DOHH2 (cell line): ENCODE data around the gene HOXA10.

Experiments
- EZH2phosphoT487 ChIP-seq: fragments of 200-600 bp; sonication (generic); IDR thresholded peaks from 2 replicates; pipeline ENCODE4 v1.6.1; 2017; ENCODE audit warnings: borderline replicate concordance, mild to moderate bottlenecking, antibody characterized with exemption, low read length, moderate library complexity, mixed read lengths
- TF ChIP-seq, protein P1 (sequence below): fragments of 200-600 bp; sonication (generic); IDR thresholded peaks from one replicate; pipeline ENCODE4 v1.5.1; 2014; ENCODE audit warnings: antibody characterized with exemption, mild to moderate bottlenecking, low read depth, low read length; ENCODE audit not compliant: poor library complexity, severe bottlenecking

DNA sequence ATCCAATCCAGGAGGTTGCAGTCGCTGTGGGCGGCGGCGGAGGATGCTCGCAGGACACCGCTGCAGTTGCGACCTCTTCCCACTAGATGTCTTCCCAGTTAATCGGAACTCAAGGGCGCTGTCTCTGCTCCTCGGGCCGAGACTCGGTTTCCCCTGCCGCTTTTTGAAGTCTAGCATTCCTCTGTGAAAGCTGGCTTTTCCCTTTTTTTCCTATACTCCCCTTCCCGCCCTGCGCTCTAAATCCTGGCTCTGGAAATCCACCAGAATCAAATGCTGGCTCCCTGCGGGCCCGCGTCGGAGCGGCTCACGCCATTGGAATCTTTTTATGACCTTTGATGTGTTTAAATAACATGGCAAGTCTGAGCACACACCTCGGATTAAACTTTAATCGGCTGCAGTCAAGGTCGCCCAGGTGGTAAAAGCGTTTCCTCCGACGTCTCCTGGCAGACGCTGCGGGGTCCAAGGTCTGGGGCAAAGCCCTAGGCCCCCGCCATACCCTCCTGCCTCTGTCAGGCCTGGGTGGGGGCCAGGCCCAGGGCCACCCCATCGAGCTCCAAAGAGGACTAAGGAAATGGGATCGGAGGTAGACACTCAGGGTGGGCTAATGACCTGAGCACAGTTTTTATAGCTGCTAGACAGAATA, 36.4 kb upstream of the HOXA10 start:
- TF ChIP-seq, protein P1, sequence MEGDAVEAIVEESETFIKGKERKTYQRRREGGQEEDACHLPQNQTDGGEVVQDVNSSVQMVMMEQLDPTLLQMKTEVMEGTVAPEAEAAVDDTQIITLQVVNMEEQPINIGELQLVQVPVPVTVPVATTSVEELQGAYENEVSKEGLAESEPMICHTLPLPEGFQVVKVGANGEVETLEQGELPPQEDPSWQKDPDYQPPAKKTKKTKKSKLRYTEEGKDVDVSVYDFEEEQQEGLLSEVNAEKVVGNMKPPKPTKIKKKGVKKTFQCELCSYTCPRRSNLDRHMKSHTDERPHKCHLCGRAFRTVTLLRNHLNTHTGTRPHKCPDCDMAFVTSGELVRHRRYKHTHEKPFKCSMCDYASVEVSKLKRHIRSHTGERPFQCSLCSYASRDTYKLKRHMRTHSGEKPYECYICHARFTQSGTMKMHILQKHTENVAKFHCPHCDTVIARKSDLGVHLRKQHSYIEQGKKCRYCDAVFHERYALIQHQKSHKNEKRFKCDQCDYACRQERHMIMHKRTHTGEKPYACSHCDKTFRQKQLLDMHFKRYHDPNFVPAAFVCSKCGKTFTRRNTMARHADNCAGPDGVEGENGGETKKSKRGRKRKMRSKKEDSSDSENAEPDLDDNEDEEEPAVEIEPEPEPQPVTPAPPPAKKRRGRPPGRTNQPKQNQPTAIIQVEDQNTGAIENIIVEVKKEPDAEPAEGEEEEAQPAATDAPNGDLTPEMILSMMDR: peak; percentile 90
- no peak for TF ChIP-seq EZH2phosphoT487
